ENCODE data around the gene DLK2. TPM values are rescaled to one million over a fixed set of nuclear protein-coding genes. Genes with fewer than 3 reads are reported as not detected.
A peak's percentile ranks its signal among the peaks of the same experiment; 100 is the strongest.

The DLK2 gene
- total and polyA plus RNA-seq, 2 of the 13 experiments (the other 11 are each of a cell fraction or from before 2014, with no cell fraction given) = 1.2 to 3.8 TPM

DNA sequence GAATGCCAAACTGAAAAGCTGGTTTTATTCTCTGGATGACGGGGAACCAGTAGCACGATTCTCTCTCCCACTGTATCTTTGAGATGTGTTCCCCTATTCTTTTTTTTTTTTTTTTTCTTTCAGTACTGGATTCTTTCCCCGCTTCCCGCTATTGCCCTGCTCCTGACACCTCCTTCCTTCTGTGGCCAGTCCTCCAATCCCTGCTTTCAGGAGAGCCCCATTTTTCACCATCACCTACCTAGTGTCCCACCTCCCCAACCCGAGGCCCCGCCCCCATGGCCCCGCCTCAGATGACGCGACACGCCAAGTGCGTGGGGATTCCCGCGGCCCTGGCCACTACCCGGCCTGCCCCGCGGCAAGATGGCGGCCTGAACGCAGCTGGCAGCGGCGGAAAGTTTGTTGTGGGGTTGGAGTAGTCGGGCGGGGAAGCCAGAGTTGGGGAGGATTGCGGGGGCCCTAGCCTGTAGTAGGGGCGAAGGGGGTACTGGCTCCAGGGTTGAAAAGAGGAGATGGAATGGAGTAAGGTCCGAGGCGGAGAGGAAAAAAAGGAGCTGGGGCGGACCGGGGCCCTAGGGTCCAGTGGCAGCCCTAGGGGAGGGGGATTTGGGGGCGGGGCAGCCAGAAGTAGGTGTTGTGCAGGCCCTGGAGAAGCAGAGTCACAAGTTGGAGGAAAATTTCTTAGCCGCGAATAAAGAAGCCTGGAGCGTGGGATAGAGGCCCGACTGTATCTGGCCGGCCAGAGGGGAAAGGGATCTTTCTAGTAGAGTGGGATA lies 22.1 kb upstream of the DLK2 start, which contains the start of gene TJAP1 (continued):
- TF ChIP-seq ARID5B (CRISPR knock-in tag; IDR thresholded peaks at IDR 0.05) = peak; percentile 62
- no peak for TF ChIP-seq CENPBD1 (CRISPR knock-in tag; IDR thresholded peaks at IDR 0.05; ENCODE audit: borderline replicate concordance, low read depth)
- TF ChIP-seq, protein P1, sequence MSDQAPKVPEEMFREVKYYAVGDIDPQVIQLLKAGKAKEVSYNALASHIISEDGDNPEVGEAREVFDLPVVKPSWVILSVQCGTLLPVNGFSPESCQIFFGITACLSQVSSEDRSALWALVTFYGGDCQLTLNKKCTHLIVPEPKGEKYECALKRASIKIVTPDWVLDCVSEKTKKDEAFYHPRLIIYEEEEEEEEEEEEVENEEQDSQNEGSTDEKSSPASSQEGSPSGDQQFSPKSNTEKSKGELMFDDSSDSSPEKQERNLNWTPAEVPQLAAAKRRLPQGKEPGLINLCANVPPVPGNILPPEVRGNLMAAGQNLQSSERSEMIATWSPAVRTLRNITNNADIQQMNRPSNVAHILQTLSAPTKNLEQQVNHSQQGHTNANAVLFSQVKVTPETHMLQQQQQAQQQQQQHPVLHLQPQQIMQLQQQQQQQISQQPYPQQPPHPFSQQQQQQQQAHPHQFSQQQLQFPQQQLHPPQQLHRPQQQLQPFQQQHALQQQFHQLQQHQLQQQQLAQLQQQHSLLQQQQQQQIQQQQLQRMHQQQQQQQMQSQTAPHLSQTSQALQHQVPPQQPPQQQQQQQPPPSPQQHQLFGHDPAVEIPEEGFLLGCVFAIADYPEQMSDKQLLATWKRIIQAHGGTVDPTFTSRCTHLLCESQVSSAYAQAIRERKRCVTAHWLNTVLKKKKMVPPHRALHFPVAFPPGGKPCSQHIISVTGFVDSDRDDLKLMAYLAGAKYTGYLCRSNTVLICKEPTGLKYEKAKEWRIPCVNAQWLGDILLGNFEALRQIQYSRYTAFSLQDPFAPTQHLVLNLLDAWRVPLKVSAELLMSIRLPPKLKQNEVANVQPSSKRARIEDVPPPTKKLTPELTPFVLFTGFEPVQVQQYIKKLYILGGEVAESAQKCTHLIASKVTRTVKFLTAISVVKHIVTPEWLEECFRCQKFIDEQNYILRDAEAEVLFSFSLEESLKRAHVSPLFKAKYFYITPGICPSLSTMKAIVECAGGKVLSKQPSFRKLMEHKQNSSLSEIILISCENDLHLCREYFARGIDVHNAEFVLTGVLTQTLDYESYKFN (CRISPR knock-in tag; conservative IDR thresholded peaks at IDR 0.05) = peak; percentile 65
- TF ChIP-seq ZNF180 (CRISPR knock-in tag; IDR thresholded peaks at IDR 0.05; ENCODE audit: borderline replicate concordance, low read depth) = no peak
- TF ChIP-seq ZNF580 (CRISPR knock-in tag; IDR thresholded peaks at IDR 0.05; ENCODE audit: borderline replicate concordance, low read depth) = no peak
- peak; percentile 75 for TF ChIP-seq MED8 (CRISPR knock-in tag; IDR thresholded peaks at IDR 0.05; ENCODE audit: insufficient replicate concordance)
- TF ChIP-seq SOX6 (IDR thresholded peaks at IDR 0.05) = no peak
- peak; percentile 35; the same call in 1 of the 2 replicates for TF ChIP-seq SOX6 (CRISPR knock-in tag; IDR thresholded peaks at IDR 0.05)
- no peak for TF ChIP-seq MAFG (CRISPR knock-in tag; IDR thresholded peaks at IDR 0.05)
- 0 out of 2 replicates have a peak, but pooled peaks have one; percentile 64 for TF ChIP-seq ZNF761 (CRISPR knock-in tag; conservative IDR thresholded peaks at IDR 0.05)
- no peak for TF ChIP-seq MAF1 (CRISPR knock-in tag; IDR thresholded peaks at IDR 0.05; ENCODE audit: borderline replicate concordance)
- TF ChIP-seq HNRNPUL1 (IDR thresholded peaks at IDR 0.05; ENCODE audit: low read depth, low read length) = no peak
- TF ChIP-seq, protein P2, sequence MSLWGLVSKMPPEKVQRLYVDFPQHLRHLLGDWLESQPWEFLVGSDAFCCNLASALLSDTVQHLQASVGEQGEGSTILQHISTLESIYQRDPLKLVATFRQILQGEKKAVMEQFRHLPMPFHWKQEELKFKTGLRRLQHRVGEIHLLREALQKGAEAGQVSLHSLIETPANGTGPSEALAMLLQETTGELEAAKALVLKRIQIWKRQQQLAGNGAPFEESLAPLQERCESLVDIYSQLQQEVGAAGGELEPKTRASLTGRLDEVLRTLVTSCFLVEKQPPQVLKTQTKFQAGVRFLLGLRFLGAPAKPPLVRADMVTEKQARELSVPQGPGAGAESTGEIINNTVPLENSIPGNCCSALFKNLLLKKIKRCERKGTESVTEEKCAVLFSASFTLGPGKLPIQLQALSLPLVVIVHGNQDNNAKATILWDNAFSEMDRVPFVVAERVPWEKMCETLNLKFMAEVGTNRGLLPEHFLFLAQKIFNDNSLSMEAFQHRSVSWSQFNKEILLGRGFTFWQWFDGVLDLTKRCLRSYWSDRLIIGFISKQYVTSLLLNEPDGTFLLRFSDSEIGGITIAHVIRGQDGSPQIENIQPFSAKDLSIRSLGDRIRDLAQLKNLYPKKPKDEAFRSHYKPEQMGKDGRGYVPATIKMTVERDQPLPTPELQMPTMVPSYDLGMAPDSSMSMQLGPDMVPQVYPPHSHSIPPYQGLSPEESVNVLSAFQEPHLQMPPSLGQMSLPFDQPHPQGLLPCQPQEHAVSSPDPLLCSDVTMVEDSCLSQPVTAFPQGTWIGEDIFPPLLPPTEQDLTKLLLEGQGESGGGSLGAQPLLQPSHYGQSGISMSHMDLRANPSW (CRISPR knock-in tag; IDR thresholded peaks at IDR 0.05; ENCODE audit: borderline replicate concordance) = 0 out of 2 replicates have a peak, but pooled peaks have one; percentile 34
- no peak for TF ChIP-seq ZBTB25 (CRISPR knock-in tag; IDR thresholded peaks at IDR 0.05)
- no peak for TF ChIP-seq SNAI1 (CRISPR knock-in tag; IDR thresholded peaks at IDR 0.05; ENCODE audit: borderline replicate concordance)
- no peak for TF ChIP-seq TMF1 (CRISPR knock-in tag; IDR thresholded peaks at IDR 0.05; ENCODE audit: low read depth)
